NCI-H510A treated with DMSO at 0.1 percent for 48 hours (cell line): ENCODE measurements around the gene MAP3K5.
"Not testable (repeated sequence)": the region's sequence is repeated elsewhere in the genome, so short reads cannot be mapped to it uniquely, and the experiment has no call there.

Experiments used
- DNase-seq: peaks from one replicate; lab custom pipeline; 2025; lab: John Stamatoyannopoulos, UW

The MAP3K5 gene

GRCh38 chr6:136720045-136720770 is 72.1 kb downstream of the MAP3K5 start:
- no peak for DNase-seq

- no peak for DNase-seq
These were observed 72.8 kb downstream of the MAP3K5 start for GRCh38 chr6:136719280-136720044.

- DNase-seq = no peak
These were observed 73.8 kb downstream of the MAP3K5 start for GRCh38 chr6:136718476-136718875.

- no peak for DNase-seq
These were observed 74.6 kb downstream of the MAP3K5 start for GRCh38 chr6:136717716-136717990.

- no peak for DNase-seq
These were observed 75.2 kb downstream of the MAP3K5 start for GRCh38 chr6:136716917-136717715.

- DNase-seq = not testable (repeated sequence)
These were observed 79.6 kb downstream of the MAP3K5 start for GRCh38 chr6:136712642-136713041.

- no peak for DNase-seq
These were observed 80.6 kb downstream of the MAP3K5 start for GRCh38 chr6:136711644-136712043.

- no peak for DNase-seq
These were observed 81.3 kb downstream of the MAP3K5 start for GRCh38 chr6:136710877-136711552.

GRCh38 chr6:136709429-136709828 is 82.8 kb downstream of the MAP3K5 start:
- no peak for DNase-seq

GRCh38 chr6:136706430-136706829 is 85.8 kb downstream of the MAP3K5 start:
- DNase-seq = no peak

GRCh38 chr6:136703331-136703865 is 88.9 kb downstream of the MAP3K5 start:
- DNase-seq = no peak

- peak; percentile 14 for DNase-seq
These were observed 91.2 kb downstream of the MAP3K5 start for GRCh38 chr6:136701045-136701444.

GRCh38 chr6:136699358-136699757 is 92.9 kb downstream of the MAP3K5 start:
- DNase-seq = no peak

- no peak for DNase-seq
These were observed 95.4 kb downstream of the MAP3K5 start for GRCh38 chr6:136696783-136697364.

- DNase-seq = no peak
These were observed 96.0 kb downstream of the MAP3K5 start for GRCh38 chr6:136696238-136696637.

- no peak for DNase-seq
These were observed 96.9 kb downstream of the MAP3K5 start for GRCh38 chr6:136695412-136695811.

GRCh38 chr6:136693090-136693489 is 99.2 kb downstream of the MAP3K5 start:
- DNase-seq = no peak

- DNase-seq = not testable (repeated sequence)
These were observed 104.4 kb downstream of the MAP3K5 start for GRCh38 chr6:136687894-136688293.

- no peak for DNase-seq
These were observed 106.7 kb downstream of the MAP3K5 start for GRCh38 chr6:136685540-136686108.

- DNase-seq = no peak
These were observed 107.8 kb downstream of the MAP3K5 start for GRCh38 chr6:136684466-136684865.

GRCh38 chr6:136683209-136683941 is 108.9 kb downstream of the MAP3K5 start:
- DNase-seq = no peak
